ENCODE data around the gene SLC2A9.

SLC2A9 gene

DNA sequence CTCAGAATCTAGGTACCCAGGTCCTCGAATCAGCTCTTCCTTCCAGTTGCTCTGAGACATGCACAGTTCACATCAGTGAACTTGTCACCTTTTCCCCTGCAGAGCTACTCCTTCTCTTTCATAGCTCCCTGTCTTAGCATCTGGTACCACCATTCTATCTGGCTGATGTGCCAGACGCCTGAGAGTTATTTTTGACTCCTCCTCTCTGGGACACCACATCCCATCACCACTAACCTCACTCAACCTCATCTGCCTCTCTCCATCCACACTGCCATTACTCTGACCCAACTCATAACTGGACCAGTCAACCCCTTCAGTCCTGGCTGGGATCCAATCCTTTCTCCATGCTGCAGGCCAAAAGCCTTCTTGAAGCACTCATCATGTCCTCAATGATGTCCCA lies 44.5 kb downstream of the SLC2A9 start:
- H3K27ac ChIP-seq = no peak overlapping the region
- H3K4me3 ChIP-seq = no peak overlapping the region

DNA sequence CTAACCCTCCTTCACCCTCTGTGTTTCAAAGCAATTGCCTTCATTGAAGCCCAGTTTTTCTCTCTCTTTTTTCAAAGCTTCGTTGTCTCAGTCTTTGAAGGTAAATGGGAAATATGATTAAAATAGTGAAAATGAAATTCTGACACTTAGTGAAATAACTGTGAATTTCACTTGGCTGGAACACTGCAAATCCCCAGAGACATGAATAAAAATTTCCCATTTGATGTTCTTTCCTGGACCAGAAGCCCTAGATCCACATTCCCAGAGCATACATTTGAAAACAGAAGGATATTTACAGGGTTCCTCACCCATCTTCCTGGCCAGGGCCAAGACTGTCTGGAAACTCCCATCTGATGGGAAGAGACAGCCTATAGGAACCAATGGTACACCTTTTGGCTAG lies 45.0 kb downstream of the SLC2A9 start:
- no peak overlapping the region for H3K27ac ChIP-seq
- no peak overlapping the region for H3K4me3 ChIP-seq

DNA sequence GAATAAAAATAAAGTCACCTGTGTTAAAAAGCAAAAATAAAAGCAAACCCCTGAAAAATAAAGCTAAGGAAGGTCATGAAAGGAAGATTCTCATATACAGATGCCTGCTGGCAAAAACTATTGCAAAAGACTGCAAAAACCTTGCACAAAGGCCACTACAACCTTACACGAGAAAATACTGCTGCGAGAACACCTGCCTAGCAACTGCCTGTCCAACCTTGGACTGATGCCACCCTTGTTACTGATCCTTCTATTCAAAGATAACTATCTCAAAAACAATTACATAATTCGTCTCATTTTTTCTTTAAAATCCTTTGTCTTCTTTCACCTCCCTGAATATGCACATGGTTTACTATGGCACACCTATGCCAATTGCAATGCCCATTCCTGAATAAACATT lies 49.6 kb downstream of the SLC2A9 start:
- no peak overlapping the region for H3K4me3 ChIP-seq

DNA sequence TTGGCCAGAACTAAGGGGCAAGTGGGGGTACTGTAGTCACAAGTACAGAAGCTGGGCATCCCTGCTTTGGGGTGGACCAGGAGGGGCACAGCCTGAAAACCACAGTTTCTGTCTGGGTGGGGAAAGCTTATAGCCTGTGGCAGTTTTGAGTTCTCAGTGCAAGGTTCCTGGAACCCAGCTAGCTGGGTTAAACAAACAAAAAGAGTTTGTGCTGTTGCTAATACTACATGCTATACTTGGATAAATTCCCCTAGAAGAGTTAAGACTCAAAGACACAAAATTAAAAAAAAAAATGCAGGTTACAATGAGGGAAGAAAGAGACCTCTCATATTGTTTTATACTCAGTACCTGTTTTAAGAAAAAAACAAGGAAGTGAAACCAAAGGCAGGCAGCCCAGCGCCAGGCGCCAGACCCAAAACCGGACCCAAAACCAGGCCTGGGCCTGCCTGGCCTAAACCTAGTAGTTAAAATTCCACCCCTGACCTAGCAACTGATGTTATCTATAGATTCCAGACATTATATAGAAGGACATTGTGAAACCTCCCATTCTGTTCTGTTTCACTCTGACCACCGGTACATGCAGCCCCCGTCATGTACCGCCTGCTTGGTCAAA lies 50.8 kb downstream of the SLC2A9 start:
- peak overlapping the region in 1 of 21 experiments; percentile 23 for H3K27ac ChIP-seq
- no peak overlapping the region for H3K4me3 ChIP-seq

More for the DNA sequence above, 49.6 kb downstream of the SLC2A9 start:
- H3K27ac ChIP-seq = peak overlapping the region in 1 of 21 experiments; percentile 23

DNA sequence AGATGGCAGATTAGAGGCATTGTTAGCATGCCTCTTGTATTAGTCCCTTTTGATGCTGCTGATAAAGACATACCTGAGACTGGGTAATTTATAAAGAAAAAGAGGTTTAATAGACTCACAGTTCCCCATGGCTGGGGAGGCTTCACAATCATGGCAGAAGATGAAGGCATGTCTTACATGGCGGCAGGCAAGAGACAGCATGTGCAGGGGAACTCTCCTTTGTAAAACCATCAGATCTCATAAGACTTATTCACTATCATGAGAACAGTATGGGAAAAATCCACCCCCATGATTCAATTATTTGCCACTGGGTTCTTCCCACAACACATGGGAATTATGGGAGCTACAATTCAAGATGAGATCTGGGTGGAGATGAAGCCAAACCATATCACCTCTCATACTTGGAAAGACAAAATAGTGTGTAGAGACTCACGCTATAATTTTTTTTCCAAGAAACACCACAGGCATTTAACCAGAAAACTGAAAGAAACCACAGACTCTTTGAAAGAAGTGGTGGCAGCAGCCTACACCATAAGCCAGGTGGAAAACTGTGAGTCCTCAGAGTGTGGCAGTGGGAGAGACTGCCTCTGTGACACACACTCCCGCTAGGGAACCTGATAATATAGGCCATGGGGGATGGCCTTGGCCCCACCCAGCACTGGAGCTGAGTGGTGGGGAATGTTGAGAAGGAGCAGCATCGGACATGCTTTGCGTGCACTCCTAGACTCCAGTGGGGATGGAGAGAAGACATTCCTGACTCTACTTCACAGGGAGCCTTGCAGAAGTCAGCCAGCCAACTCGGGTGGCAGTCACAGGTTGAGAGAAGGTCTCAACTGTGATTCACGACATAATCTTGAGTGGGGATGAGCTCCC lies 51.5 kb downstream of the SLC2A9 start:
- Histone ChIP-seq H3K27ac (no peak overlapping the region), H3K4me3 (no peak overlapping the region)

DNA sequence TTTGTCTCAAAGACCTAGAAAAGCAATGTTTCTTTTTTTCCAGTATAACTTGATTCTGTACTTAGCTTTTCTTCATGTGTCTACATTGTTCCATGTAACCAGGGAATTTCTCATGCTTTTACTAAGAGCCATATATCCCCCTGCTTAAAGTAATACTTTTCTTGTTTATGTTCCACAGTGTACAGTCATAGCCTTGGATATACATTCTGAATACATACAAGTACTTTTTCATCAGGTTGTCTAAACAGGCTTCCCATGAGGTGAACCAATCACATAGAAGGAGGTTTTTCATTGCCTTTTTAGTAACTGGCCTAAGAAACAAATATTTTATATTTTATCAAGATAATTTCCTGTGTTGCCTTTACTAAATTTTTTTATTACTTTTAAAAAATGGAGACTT lies 52.8 kb downstream of the SLC2A9 start:
- Histone ChIP-seq H3K4me3 (no peak overlapping the region), H3K27ac (no peak overlapping the region)

DNA sequence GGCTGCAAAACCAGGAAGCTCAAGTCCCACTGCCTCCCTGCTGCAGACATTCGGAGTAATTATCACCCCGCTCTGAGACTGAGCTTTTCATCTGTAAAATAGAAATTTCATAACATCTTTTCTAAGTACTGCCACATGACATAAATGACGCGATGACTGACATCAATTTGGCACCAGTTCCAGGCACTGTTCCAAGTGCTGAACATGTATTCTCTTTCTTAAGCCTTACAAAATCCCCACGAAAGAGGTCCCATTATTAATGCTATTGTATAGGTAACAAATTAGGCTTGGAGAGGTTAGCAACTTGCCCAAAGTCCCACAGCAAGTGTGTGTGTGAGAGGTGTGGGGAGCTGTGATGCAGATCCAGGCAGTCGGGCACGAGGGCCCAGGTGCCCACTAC lies 56.4 kb downstream of the SLC2A9 start:
- Histone ChIP-seq H3K27ac (no peak overlapping the region), H3K4me3 (no peak overlapping the region)

DNA sequence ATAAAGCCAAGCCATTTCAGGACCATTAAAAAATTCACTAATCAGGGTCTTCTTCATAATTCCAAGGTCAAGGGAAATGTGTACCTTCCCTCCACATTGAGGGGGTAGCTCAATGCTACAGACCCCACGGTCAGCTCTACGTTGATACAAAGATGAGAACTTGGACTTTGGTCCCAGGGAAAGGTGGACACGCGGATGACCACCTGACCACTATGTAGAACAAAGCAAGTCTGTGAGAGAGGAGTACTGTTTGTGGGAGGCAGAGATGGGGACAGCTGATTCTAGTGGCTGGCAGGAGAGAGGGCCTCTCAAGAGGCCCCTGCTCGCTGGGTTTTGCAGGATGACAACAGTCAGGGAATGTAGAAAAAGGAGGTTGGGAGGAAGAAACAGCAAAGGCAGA lies 58.0 kb downstream of the SLC2A9 start:
- Histone ChIP-seq H3K4me3 (no peak overlapping the region), H3K27ac (no peak overlapping the region)

DNA sequence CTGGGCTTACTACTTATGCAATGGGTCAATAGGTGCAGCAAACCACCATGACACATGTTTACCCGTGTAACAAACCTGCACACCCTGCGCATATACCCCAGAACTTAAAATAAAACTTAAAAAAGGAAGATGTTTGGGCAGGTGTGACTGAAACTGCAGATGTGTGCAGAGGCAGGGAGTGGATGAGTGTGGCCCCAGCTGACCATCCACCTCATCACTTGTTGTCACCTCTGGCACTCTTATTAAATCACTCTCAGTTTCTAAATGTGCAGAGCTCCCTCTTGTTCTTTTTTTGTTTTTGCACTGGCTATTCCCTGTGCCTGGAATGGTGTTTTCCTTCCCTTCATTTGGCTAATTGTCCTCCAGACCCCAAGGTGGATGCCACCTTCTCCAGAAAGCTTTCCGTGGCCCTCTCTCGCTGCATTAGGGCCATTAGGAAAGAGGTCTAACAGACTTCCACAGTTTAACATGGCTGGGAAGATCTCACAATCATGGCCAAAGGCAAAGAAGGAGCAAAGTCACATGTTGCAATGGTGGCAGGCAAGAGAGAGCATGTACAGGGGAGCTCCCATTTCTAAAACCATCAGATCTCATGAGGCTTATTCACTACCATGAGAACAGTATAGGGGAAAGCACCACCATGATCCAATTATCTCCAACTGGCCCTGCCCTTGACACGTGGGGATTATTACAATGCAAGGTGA lies 58.5 kb downstream of the SLC2A9 start:
- Histone ChIP-seq H3K27ac (no peak overlapping the region), H3K4me3 (no peak overlapping the region)

DNA sequence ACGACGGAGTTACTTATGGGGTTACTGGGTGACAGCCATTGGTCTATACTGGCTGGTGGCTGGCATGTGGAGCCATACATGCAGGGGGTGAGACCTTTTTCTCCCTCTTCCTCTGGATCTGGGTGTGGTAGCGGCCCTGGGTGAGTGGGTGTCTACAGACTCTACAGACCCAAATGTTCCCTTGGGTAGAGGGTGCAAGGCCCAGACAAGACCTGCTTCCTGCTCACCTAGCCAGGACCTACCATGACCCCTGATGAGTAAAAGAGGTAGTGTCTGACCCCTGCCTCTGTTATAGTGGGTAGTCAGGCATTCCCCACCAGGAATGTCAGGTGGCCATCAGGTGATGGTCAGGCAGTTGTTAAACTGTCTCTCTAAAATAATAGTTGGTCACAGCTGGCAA lies 66.8 kb downstream of the SLC2A9 start:
- Histone ChIP-seq H3K27ac (no peak overlapping the region), H3K4me3 (no peak overlapping the region)

DNA sequence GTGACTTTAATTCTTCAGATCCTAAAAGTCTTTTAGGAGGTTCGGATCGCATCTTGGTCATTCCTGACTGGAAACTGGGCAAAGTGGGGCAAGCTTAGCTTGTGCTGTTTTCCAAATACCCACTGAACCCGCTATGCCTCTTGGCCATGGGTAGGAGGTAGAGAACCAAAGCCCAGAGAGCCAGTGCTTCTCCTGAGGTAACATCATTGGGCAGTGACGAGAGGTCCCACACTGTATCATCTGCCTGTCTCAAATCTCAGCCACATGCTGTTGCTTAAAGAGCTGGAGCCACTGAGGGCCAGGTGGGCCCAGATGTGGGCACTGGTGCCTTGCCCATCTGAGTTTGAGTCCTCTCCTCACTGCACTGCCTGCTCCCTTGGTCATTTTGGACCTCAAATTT lies 68.2 kb downstream of the SLC2A9 start:
- Histone ChIP-seq H3K4me3 (no peak overlapping the region), H3K27ac (no peak overlapping the region)

DNA sequence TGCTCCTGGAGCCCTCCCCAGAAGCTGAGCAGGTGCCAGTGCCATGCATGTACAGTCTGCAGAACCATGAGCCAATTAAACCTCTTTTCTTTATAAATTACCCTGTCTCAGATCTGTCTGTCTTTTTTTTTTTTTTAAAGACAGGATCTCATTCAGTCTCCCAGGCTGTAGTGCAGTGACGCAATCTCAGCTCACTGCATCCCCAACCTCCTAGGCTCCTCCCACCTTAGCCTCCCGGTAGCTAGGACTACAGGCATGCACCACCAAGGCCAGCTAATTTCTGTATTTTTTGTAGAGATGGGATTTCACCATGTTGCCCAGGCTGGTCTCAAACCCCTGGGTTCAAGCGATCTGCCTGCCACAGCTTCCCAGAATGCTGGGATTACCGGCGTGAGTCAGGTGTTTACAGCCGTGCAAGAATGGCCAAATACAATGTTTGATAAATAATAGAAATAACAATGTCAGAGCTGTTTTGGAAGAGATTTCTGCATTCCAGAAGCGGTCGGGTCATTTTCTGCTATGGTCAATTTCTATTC lies 68.8 kb downstream of the SLC2A9 start:
- no peak overlapping the region for H3K27ac ChIP-seq

DNA sequence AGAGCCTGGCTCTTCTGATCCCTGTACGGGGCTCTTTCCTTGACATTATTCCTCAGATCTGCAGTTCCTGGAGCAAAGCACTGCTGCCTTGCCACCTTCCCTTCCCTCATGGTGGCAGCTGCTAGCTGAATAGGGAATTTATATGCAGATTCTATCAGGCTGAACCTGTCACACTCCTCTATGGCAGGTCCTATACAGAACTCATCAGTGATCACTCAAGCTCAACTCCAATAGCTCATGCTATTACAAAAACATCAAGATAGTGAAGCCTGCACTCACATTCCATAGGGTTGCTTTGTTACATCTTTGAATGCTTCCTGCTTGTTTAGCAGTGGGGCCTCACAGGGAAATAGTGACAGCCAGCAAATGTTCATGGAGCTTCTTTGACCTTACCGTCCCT lies 71.7 kb downstream of the SLC2A9 start:
- Histone ChIP-seq H3K27ac (no peak overlapping the region), H3K4me3 (no peak overlapping the region)

More for the DNA sequence above, 68.8 kb downstream of the SLC2A9 start:
- no peak overlapping the region for H3K4me3 ChIP-seq

DNA sequence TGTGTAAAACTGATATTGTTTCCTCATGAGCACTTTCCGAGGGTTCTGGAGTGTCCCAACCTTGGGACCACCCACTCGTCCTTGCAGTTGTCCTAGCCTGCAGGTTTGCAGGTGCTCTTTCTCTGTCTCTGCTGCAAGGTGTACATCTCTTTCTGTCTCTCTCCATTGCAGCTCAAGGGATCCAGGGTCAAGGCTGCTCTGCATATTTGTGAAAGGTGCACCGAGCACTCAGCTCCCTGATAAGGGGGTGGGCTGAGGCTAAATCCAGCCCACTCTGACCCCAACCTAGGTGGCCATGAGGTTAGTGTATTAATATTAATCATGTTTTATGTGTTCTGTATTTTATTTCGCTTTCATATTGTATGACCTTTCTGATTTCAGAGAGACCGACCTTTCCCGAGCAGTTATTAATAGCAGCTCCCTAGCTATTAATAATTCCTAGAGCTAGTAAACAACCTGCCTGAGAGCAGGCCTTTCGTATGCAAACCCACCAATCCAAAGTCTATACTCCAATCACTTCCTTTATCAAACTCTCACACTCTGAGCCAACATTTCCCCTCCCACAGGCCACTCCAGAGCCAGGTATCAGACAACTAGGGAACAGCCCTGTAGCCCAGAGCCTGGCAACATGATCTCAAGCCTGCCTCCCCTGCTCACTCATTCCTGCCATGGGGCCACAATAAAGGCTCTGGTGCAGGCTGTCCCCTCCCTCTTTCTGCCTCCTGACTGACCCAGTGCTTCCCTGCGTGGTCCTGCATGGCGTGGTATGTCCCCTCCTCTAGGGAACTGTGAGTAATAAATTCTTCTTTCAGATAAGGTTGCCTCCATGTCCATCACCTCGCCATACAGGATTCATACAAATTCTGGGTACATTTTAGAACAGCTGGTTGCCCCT lies 73.9 kb downstream of the SLC2A9 start:
- no peak overlapping the region for H3K27ac ChIP-seq
- H3K4me3 ChIP-seq = no peak overlapping the region

DNA sequence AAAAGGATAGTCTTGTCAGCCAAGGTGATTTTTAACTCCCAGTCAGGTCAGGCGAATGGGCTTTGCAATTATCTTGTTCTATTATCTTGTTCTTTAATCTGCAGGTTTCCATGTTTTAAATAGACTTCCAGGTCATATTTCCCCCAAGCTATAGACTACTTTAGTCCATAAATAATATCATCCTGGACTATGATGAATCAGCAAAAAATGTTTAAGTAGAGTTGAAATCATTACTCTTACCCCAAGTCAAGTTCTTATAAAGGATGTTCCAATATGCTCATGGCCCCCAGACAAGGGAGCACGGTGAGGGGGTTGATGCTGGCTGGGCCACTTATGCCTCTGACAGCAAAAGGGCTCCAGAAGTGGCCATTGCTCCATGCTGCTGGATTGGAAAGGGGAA lies 75.1 kb downstream of the SLC2A9 start:
- H3K4me3 ChIP-seq = no peak overlapping the region
- no peak overlapping the region for H3K27ac ChIP-seq

DNA sequence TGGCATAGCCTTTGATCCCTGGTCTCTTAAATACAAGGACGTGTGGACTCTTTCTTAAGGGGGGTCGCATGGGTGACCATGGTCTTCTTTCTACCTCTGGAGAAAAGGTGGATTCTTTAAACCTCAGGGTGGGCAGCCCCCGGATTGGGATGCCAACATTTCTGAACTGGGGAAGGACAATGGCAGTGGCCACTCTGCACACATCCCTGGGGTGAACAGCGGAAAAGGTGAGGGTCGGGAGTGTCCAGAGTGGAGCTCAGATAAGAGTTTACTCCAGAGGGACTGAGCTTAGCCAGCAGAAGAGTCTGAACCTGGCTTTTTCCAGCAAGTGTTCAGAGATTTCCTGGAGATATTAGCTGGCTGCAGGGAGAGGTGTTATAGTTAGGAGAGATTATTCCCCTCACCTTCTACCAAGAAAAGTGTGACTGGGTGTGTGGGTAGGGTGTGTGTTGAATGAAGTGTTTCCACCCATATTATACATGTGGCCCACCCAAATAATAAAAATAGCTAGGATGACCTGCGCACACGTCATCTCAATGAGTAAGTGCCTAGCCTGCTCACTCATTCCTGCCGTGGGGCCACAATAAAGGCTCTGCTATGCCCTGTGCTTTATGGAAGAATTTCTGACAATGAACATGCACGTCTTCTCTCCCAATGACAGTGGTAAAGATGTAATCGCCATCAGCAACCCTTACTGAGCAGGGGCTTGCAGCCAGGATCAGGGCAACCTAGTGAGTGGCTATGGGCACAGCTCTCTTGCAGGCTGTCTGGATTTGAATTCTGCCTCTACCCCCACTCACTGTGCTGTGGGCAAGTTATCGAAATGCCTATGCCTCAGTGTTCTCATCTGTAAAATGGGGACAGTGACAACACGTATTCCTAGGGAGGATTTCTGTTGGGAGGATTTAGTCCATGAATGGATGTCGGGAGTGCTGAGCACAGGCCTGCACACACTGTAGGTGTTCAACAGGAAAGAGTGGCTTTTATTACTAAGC lies 76.6 kb downstream of the SLC2A9 start:
- Histone ChIP-seq H3K27ac (no peak overlapping the region), H3K4me3 (no peak overlapping the region)

DNA sequence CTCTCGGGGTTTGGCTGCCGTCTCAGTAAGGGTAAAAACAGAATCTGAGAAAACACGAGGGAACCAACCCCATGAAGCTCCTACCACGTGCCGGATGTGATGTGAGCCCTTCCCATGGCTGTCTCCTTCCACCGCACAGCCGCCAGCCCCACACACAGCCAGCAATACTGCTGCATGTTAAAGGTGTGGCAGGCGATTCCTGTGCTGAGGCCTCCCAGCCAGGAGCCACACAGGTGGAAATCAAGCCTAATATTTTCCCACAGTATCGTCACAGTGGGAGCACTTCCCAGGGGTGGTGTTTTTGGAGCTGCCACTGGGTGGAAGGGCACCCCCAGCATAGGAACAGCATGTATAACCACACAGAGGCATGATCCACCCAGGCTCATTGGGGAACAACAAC lies 77.5 kb downstream of the SLC2A9 start:
- Histone ChIP-seq H3K4me3 (no peak overlapping the region), H3K27ac (no peak overlapping the region)

DNA sequence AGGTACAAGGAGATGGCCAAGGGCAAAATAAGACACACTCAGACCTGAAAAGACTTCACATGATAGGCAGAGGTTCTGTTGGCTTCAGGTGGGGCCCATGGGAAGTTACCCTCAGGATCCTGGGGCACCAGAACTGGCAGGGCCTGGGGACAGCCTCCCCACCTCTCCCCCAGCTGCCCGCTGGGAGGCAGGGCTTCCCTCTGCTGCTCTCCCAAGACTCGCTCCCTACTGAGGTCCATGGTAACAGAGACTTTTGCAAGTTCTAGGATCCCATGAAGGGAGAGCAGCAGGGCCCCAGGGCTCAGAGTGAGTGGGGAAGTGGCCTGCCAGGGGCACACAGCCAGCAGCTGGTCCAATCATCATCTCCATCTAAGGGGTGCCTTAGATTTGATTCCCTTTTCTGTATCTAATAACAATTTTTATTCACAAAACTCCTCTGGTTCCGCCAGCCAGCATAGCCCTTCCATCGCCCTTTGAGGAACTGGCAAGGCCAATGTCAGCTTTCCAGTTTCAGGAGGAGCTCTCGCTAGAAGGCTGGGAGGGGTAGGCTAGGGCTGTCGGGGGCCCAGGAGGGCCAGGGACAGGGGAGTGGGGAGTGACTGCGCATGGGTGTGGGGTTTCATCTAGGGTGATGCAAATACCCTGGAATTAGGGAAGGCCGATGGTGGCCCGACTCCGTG lies 78.2 kb downstream of the SLC2A9 start:
- Histone ChIP-seq H3K27ac (no peak overlapping the region), H3K4me3 (no peak overlapping the region)

Data from skin epidermis (tissue), 12 donors.